HEK293 (cell line): ENCODE measurements around the gene BHLHA9.

Experiments used
- GLIS1 ChIP-seq: fragments of 450-650 bp; formaldehyde crosslinking; IDR thresholded peaks from 2 replicates; pipeline ENCODE4 v1.5.1; 2016; ENCODE audit warnings: missing biosample characterization, missing genetic modification characterization
- GLIS2 ChIP-seq: fragments of 450-650 bp; formaldehyde crosslinking; IDR thresholded peaks from 2 replicates; pipeline ENCODE4 v1.5.1; 2016; ENCODE audit warnings: missing biosample characterization, missing genetic modification characterization
- REST ChIP-seq: fragments of 450-650 bp; formaldehyde crosslinking; IDR thresholded peaks from 2 replicates; pipeline ENCODE4 v1.5.1; 2016; ENCODE audit warnings: missing biosample characterization, missing genetic modification characterization
- SETDB1 ChIP-seq: IDR thresholded peaks from one replicate; pipeline ENCODE4 v1.6.1; 2017; ENCODE audit warnings: mild to moderate bottlenecking, low read length, moderate library complexity, mixed read lengths; ENCODE audit not compliant: insufficient read length
- SP2 ChIP-seq: fragments of 450-650 bp; formaldehyde crosslinking; IDR thresholded peaks from 2 replicates; pipeline ENCODE4 v1.5.1; 2016; ENCODE audit warnings: missing biosample characterization, missing genetic modification characterization
- TRIM28 ChIP-seq: IDR thresholded peaks from 2 replicates; pipeline ENCODE4 v1.6.1; 2011; ENCODE audit warnings: low read length, control low read depth, borderline replicate concordance
- ZBTB21 ChIP-seq: fragments of 450-650 bp; formaldehyde crosslinking; IDR thresholded peaks from 2 replicates; pipeline ENCODE4 v1.5.1; 2017; ENCODE audit warnings: missing biosample characterization, missing genetic modification characterization
- ZBTB26 ChIP-seq: fragments of 450-650 bp; formaldehyde crosslinking; optimal IDR thresholded peaks from 2 replicates; pipeline ENCODE3; 2016; ENCODE audit warnings: missing biosample characterization, mild to moderate bottlenecking, missing genetic modification characterization
- ZFHX2 ChIP-seq: fragments of 450-650 bp; formaldehyde crosslinking; conservative IDR thresholded peaks from 2 replicates; pipeline ENCODE4 v1.5.1; 2016; ENCODE audit warnings: missing biosample characterization, missing genetic modification characterization
- ZFP69B ChIP-seq: fragments of 450-650 bp; formaldehyde crosslinking; IDR thresholded peaks from 2 replicates; pipeline ENCODE4 v1.5.1; 2016; ENCODE audit warnings: missing biosample characterization, missing genetic modification characterization
- ZIC2 ChIP-seq: fragments of 450-650 bp; formaldehyde crosslinking; IDR thresholded peaks from 2 replicates; pipeline ENCODE4 v1.5.1; 2016; ENCODE audit warnings: missing biosample characterization, missing genetic modification characterization
- ZNF157 ChIP-seq: fragments of 450-650 bp; formaldehyde crosslinking; IDR thresholded peaks from 2 replicates; pipeline ENCODE4 v1.5.1; 2016; ENCODE audit warnings: missing biosample characterization, missing genetic modification characterization
- ZNF19 ChIP-seq: fragments of 450-650 bp; formaldehyde crosslinking; IDR thresholded peaks from 2 replicates; pipeline ENCODE4; 2016; ENCODE audit warnings: missing biosample characterization, missing genetic modification characterization, low read depth
- ZNF274 ChIP-seq, 2 experiments: fragments of 200-500 bp in 1 of 2; fragments of 450-650 bp in 1 of 2; sonication (Bioruptor generic) in 1 of 2; formaldehyde crosslinking in 1 of 2; IDR thresholded peaks; 2 replicates each; pipeline versions ENCODE4 v1.5.1 to v1.6.1; 2014 to 2016; ENCODE audit warnings: borderline replicate concordance in 1 of 2, inconsistent platforms in 1 of 2, low read length in 1 of 2, missing biosample characterization in 1 of 2, missing genetic modification characterization in 1 of 2
- ZNF280D ChIP-seq: fragments of 450-650 bp; formaldehyde crosslinking; IDR thresholded peaks from 2 replicates; pipeline ENCODE4 v1.5.1; 2016; ENCODE audit warnings: missing biosample characterization, missing genetic modification characterization
- ZNF311 ChIP-seq: fragments of 450-650 bp; formaldehyde crosslinking; IDR thresholded peaks from 2 replicates; pipeline ENCODE4 v1.5.1; 2017; ENCODE audit warnings: missing biosample characterization, missing genetic modification characterization, borderline replicate concordance
- ZNF341 ChIP-seq: fragments of 450-650 bp; formaldehyde crosslinking; IDR thresholded peaks from 2 replicates; pipeline ENCODE4; 2016; ENCODE audit warnings: low read depth, missing biosample characterization, missing genetic modification characterization
- ZNF391 ChIP-seq: fragments of 450-650 bp; formaldehyde crosslinking; IDR thresholded peaks from 2 replicates; pipeline ENCODE4 v1.5.1; 2016; ENCODE audit warnings: low read depth, missing biosample characterization, missing genetic modification characterization, borderline replicate concordance
- ZNF426 ChIP-seq: fragments of 450-650 bp; formaldehyde crosslinking; IDR thresholded peaks from 2 replicates; pipeline ENCODE4 v1.5.1; 2017; ENCODE audit warnings: missing biosample characterization, missing genetic modification characterization, mild to moderate bottlenecking, inconsistent platforms, moderate library complexity
- ZNF473 ChIP-seq: fragments of 450-650 bp; formaldehyde crosslinking; IDR thresholded peaks from 2 replicates; pipeline ENCODE4 v1.5.1; 2017; ENCODE audit warnings: missing biosample characterization, missing genetic modification characterization
- ZNF488 ChIP-seq: fragments of 450-650 bp; formaldehyde crosslinking; IDR thresholded peaks from 2 replicates; pipeline ENCODE4 v1.5.1; 2016; ENCODE audit warnings: missing biosample characterization, missing genetic modification characterization
- ZNF518A ChIP-seq: fragments of 450-650 bp; formaldehyde crosslinking; conservative IDR thresholded peaks from 2 replicates; pipeline ENCODE4 v1.5.1; 2016; ENCODE audit warnings: low read depth, missing biosample characterization, missing genetic modification characterization
- ZNF580 ChIP-seq: fragments of 450-650 bp; formaldehyde crosslinking; IDR thresholded peaks from 2 replicates; pipeline ENCODE4 v1.5.1; 2016; ENCODE audit warnings: missing biosample characterization, missing genetic modification characterization
- ZNF585B ChIP-seq: fragments of 450-650 bp; formaldehyde crosslinking; IDR thresholded peaks from 2 replicates; pipeline ENCODE4 v1.5.1; 2016; ENCODE audit warnings: missing biosample characterization, missing genetic modification characterization
- ZNF791 ChIP-seq: fragments of 450-650 bp; formaldehyde crosslinking; IDR thresholded peaks from 2 replicates; pipeline ENCODE4 v1.5.1; 2016; ENCODE audit warnings: missing biosample characterization, missing genetic modification characterization
- ZSCAN30 ChIP-seq: fragments of 450-650 bp; IDR thresholded peaks from 2 replicates; pipeline ENCODE4 v1.5.1; 2018; ENCODE audit warnings: missing biosample characterization, mild to moderate bottlenecking, missing genetic modification characterization, moderate library complexity

Gene BHLHA9

GRCh38 chr17:1312261-1312870, 42.1 kb downstream of the BHLHA9 start (continued):
- TF ChIP-seq ZNF518A (tag by site-specific recombination) (no peak), ZNF274 (IDR thresholded peaks at IDR 0.05; ENCODE audit: low read length) (no peak), ZNF274 (tag by site-specific recombination; IDR thresholded peaks at IDR 0.05; ENCODE audit: borderline replicate concordance) (no peak), GLIS2 (tag by site-specific recombination) (peak; percentile 35; the same call in 1 of the 2 replicates), REST (tag by site-specific recombination) (no peak), ZNF791 (tag by site-specific recombination) (no peak), ZNF585B (no peak), ZSCAN30 (tag by site-specific recombination) (no peak), ZNF157 (no peak), ZNF19 (no peak), SETDB1 (no peak), ZBTB21 (no peak), ZNF473 (tag by site-specific recombination) (no peak), ZFP69B (tag by site-specific recombination) (peak; percentile 71; the same call in 1 of the 2 replicates), ZFHX2 (peak; percentile 67), ZNF488 (tag by site-specific recombination) (no peak), TRIM28 (no peak), ZNF391 (tag by site-specific recombination) (no peak), ZIC2 (tag by site-specific recombination) (no peak), SP2 (tag by site-specific recombination) (no peak), ZNF311 (tag by site-specific recombination) (no peak), ZNF426 (tag by site-specific recombination) (no peak), ZBTB26 (tag by site-specific recombination) (no peak), ZNF341 (tag by site-specific recombination) (peak; percentile 44; the same call in 1 of the 2 replicates), GLIS1 (tag by site-specific recombination) (peak; percentile 11; the same call in 1 of the 2 replicates), ZNF580 (tag by site-specific recombination) (0 out of 2 replicates have a peak, but pooled peaks have one; percentile 11), ZNF280D (no peak)
